Activated CD4-positive, CD25-positive, alpha-beta regulatory T cell (primary cell): ENCODE results near the gene NMB.
"Not testable (repeated sequence)": the region's sequence is repeated elsewhere in the genome, so short reads cannot be mapped to it uniquely, and the experiment has no call there.

ENCODE experiments used
- DNase-seq, 4 experiments: peaks; one replicate each; lab custom pipeline; 2025; lab: John Stamatoyannopoulos, UW

The NMB gene

GRCh38 chr15:84654689-84655453 is 3.1 kb downstream of the NMB start:
- peak; percentile 44 to 56 (median 50) for DNase-seq

- DNase-seq, result peak; percentile 92 to 97 (median 96)
Measured at GRCh38 chr15:84653910-84654688, 3.9 kb downstream of the NMB start, which contains the start of gene WDR73. TSS of gene WDR73 (minus strand) at chr15:84654283. CDS start at chr15:84654274, 9 bp downstream.

GRCh38 chr15:84653584-84653909 is 4.5 kb downstream of the NMB start:
- no peak for DNase-seq

- DNase-seq, result no peak
Measured at GRCh38 chr15:84649706-84650105, 8.3 kb downstream of the NMB start.

GRCh38 chr15:84648539-84648938 is 9.5 kb downstream of the NMB start:
- DNase-seq, result no peak

- no peak for DNase-seq
Measured at GRCh38 chr15:84647726-84648125, 10.3 kb downstream of the NMB start.

GRCh38 chr15:84645997-84646396 is 12.0 kb downstream of the NMB start:
- no peak for DNase-seq

- no peak for DNase-seq
Measured at GRCh38 chr15:84645496-84645895, 12.5 kb downstream of the NMB start.

- no peak for DNase-seq
Measured at GRCh38 chr15:84643838-84644237, 14.2 kb downstream of the NMB start.

GRCh38 chr15:84642640-84643039 is 15.4 kb downstream of the NMB start:
- not testable (repeated sequence) for DNase-seq

- DNase-seq, result not testable (repeated sequence)
Measured at GRCh38 chr15:84641871-84642270, 16.1 kb downstream of the NMB start.

GRCh38 chr15:84638103-84638502 is 19.9 kb downstream of the NMB start:
- no peak for DNase-seq

- DNase-seq, result no peak
Measured at GRCh38 chr15:84634228-84634837, 23.7 kb downstream of the NMB start.

- DNase-seq, result peak; percentile 36 to 62 (median 44)
Measured at GRCh38 chr15:84633311-84634227, 24.4 kb downstream of the NMB start.

GRCh38 chr15:84631706-84632272 is 26.2 kb downstream of the NMB start:
- DNase-seq, result no peak

- no peak for DNase-seq
Measured at GRCh38 chr15:84629033-84629432, 29.0 kb downstream of the NMB start.

- DNase-seq, result no peak
Measured at GRCh38 chr15:84625123-84625522, 32.9 kb downstream of the NMB start.

GRCh38 chr15:84624359-84624758 is 33.6 kb downstream of the NMB start:
- no peak for DNase-seq

- DNase-seq, result no peak
Measured at GRCh38 chr15:84621358-84621979, 36.5 kb downstream of the NMB start.

GRCh38 chr15:84620626-84621025 is 37.4 kb downstream of the NMB start:
- no peak for DNase-seq

GRCh38 chr15:84616235-84616634 is 41.8 kb downstream of the NMB start:
- no peak for DNase-seq
